HG03039 (cell line): Measurements from ENCODE around the gene COX19.
"Not testable (repeated sequence)": the region's sequence is repeated elsewhere in the genome, so short reads cannot be mapped to it uniquely, and the experiment has no call there.

ENCODE experiments used
- ATAC-seq: cut with Tn5 transposase; IDR thresholded peaks from one replicate; pipeline ENCODE4 v1.9.1; 2021; ENCODE audit warnings: mild to moderate bottlenecking, moderate library complexity; ENCODE audit not compliant: unreplicated experiment

Gene COX19

DNA sequence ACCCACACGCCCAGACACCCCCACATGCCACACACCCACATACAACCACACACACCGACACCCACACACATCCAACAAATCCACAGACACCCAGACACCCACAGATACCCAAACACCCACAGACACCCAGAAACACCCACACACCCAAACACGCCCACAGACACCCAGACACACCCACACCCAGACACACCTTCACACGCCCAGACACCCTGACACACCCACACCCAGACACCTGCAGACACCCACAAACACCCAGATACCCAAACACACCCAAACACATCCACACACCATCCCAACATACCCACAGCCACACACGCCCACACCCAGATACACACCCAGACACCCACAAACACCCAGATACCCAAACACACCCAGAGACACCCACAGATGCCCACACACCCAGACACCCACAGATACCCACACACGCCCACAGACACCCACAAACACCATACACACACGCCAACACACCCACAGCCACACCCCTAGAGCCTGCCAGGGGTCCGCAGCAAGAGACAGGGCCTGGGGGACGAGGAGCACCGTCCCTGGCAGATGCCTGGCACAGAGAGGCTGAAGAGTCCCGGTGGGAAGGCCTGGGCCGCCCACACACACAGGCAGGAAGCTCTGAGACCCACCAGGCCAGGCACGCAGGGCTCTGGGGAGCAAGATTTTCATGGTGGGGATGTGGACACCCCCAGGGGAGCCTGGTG, 36.1 kb upstream of the COX19 start:
- ATAC-seq: no peak

DNA sequence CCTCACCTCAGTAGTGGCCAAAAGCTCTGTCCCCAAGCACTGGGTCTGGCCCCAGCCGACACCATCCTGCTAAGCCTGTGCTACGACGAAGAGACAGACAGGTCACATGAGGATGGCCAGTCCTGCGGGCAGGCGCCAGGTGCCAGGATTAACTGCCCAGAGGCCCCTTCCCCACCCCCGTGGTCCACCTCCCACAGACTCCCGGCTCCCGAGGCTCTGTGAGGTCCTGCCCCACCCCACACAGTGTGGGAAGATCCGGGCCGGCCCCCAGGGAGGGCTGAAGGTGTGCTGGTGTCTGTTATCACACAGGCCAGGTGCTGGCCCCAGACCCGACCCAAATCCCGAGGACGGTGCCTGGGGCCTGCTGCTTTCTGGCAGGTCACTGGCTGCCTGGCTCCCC, 34.9 kb upstream of the COX19 start:
- no peak for ATAC-seq

DNA sequence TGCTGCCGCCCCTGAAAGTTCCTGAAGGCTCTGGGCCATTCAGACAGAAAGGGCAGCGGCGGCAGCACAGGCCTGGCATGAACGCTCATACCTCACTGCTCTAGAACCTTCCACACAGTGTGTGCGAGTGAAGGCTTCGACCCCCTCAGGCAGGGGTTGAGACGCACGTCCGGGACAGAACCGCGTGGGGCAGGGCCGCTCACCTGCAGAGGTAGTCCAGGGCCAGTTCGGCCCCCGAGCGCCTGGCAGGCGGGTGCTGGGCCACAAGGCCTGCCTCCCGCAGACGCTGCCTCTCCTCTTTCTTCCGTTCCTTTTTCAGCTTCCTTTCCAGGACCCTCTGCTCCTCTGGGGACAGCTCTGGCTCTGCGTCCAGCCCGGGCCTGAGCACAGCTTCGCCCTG, 34.4 kb upstream of the COX19 start:
- no peak for ATAC-seq

DNA sequence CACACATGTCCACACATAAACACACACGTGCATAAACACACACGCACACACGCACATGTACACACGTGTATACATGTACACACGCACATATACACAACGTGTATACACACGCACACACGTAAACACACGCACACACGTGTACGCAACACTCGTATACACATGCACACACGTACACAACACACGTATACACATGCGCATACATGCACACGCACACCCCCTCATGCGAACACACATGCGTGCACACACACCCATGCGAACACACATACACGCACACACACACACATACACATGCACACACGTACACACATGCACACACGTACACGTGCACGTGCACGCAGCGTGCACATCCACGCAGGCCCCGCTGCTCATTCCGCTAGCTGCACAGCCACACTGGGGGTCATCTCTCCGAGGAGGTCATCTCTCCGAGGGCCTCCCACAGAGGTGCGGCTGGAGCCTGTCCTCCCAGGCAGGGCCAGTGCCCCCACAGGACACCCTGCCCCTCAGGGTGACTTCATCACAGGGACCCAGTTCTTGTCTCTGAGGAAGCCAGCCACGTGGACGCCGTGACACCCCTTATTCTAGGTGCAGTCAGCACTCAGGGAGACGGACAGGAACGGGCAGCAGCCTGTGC, 33.5 kb upstream of the COX19 start:
- no peak for ATAC-seq

DNA sequence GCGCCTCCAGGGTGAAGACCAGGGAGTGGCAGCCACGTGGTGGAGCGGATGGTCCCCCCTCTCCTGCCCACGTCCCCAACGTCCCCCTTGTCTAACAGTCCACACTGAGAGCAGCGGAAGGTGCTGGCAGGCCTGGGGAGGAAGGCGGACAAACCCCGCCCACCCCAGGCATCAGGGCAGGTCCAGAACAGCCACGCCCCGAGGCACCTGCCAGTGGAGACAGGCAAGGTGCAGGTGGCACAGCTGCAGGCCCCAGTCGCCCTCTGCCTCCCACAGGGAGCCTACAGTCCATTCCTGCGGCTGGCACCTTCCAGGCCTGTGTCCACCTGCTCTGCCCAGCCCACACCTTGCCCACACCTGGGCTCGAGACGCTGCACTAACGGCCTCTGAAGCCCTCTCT, 32.6 kb upstream of the COX19 start:
- no peak for ATAC-seq

DNA sequence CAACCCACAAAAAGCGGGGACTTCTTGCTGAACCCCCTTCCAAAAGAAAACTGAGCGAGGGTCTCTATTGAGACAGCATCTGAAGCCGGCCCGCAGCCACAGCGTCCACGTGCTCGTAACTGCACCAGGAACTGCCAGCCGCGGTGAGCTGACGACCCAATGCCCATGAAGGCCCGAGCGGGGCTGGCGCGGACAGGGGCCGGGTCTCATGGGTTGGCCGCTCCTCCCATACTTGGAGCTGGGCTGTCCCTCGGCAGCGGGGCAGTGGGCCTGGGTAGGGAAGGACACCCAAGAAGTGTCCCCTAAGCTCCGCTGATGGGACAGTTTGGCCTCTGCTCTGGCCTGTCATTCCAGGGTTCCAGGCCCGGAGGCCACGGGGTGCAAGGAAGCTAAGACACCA, 30.0 kb upstream of the COX19 start:
- ATAC-seq: no peak

DNA sequence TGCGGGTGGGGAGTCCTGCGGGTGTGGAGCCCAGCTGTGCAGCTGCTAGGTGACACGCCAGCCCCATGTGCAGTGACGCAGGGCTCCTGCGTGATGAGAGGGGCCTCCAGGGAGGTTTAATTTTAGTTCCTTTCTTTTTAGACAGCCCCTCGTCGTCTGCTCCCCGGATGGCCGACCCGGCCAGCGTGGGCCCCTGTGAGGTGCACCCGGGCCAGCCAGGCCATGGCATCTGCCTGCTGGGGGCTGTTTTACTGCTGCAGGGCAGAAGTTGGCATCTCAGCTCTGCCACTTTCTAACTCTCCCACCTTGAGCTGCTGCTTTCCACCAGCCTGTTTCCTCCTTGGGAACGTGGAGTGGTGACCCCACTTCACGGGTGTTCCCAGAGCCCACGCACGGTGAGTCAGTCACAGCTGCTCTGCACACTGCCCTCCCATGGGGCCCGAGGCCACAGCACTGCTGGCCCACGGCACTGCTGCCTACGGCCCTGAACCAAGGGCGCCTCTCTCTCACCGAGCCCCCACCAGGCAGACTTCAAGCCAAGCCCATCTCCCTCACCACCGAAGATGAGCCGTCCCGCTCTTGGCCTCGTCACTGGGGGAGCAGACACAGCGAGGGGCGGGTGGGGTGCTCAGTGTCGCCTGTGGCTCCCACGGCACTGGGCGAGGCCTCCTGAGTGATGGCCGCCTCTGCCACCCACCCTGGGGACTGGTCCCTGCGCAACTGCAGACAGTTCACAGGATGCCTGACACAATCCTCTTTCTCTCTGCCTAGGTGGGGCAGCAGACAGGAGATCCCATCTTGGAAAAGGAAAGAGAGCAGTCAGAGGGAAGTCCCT, 28.9 kb upstream of the COX19 start:
- ATAC-seq: no peak

DNA sequence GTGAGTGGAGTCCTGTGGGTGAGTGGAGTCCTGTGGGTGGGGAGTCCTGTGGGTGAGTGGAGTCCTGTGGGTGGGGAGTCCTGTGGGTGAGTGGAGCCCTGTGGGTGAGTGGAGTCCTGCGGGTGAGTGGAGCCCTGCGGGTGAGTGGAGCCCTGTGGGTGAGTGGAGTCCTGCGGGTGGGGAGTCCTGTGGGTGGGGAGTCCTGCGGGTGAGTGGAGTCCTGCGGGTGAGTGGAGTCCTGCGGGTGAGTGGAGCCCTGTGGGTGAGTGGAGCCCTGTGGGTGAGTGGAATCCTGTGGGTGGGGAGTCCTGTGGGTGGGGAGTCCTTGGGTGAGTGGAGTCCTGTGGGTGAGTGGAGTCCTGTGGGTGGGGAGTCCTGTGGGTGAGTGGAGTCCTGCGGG, 27.1 kb upstream of the COX19 start:
- not testable (repeated sequence) for ATAC-seq

DNA sequence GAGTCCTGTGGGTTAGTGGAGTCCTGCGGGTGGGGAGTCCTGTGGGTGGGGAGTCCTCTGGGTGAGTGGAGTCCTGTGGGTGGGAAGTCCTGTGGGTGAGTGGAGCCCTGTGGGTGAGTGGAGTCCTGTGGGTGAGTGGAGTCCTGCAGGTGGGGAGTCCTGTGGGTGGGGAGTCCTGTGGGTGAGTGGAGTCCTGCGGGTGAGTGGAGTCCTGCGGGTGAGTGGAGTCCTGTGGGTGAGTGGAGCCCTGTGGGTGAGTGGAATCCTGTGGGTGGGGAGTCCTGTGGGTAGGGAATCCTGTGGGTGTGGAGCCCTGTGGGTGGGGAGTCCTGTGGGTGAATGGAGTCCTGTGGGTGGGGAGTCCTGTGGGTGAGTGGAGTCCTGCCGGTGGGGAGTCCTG, 26.7 kb upstream of the COX19 start:
- ATAC-seq: not testable (repeated sequence)

DNA sequence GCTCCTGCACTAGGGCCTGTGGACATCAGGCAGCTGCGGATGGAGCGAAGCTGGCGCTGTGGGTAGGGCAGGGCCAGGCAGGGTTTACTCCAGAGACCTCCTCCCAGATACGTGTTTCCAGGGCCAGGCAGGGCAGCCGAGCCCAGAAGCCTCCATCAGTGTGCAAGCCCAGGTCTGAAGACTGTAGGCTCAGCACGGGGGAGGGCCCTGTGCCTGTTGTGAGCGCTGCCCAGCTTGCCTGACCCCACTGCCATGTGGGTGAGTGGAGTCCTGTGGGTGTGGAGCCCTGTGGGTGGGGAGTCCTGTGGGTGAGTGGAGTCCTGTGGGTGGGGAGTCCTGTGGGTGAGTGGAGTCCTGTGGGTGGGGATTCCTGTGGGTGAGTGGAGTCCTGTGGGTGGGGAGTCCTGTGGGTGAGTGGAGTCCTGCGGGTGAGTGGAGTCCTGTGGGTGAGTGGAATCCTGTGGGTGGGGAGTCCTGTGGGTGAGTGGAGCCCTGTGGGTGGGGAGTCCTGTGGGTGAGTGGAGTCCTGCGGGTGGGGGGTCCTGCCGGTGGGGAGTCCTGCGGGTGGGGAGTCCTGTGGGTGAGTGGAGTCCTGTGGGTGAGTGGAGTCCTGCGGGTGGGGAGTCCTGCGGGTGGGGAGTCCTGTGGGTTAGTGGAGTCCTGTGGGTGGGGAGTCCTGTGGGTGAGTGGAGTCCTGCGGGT, 25.9 kb upstream of the COX19 start:
- ATAC-seq: not testable (repeated sequence)

DNA sequence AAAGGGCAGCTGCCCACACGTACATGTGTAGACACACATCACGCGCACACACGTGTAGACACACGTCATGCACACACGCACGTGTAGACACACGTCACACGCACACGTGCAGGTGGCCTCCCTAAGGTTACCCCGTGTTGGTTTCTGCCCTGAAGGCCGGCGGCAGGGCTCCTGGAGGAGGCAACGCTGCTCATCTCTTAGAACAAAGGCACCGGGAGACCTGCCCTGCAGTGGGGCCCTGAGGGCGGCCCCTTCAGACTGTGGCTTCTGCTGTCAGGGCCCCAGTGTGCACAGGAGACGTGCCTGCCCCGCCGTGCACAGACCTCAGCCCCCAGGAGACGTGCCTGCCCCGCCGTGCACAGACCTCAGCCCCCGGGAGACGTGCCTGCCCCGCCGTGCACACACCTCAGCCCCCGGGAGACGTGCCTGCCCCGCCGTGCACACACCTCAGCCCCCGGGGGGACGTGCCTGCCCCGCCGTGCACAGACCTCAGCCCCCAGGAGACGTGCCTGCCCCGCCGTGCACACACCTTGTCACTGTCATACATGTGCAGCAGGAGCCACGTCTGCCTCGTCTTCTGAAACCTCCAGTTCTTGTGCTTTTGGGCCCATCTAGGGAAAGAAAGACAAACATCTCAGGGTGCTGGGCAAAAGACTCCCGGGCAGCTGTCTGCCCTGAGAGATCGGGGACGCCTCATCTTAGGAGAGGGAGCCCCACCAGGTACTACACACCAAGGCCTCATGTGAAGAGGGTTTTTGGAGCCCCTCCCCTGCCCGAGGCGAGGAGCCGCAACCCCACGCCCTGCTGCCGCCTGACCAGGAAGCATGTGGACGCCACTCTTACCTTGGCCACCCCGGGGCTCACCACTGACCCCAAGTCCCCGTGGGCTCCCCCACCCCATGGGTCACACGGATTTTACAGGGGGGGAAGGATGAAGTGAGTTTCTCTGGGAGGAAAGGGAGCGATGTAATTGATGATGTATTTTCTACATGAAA, 24.9 kb upstream of the COX19 start:
- ATAC-seq: no peak

DNA sequence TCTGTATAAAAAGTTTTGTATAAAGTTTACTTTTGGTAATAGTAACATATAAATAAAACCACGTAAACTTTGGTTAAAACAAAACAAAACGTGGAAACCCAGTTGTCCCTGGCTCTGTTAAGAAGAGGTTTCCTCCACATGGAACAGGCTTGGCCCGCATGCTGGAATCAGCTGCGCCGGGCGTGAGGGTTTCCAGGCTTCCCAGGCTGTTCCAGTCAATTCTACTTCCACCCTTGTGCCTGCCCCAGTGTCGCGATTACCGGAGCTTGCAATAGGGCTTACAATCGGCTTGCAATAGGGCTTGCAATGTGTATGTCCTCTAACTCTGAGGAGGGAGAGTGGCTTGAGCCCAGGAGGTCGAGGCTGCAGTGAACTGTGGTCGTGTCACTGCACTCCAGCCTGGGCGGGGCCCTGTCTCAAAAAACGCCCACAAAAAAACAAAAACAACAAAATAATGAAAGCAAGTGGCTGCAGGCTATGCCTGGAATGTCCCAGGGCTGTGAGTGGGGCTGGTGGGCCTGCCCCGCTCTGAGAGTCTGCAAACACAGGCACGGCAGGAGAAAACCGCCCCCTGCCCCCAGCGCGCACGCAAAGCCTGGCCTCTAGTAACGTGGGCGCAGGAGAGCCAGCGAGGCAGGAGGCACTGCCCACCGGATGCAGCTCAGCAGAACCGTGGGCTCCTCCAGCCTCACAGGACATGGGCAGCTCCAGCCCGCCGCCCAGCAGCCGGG, 24.0 kb upstream of the COX19 start:
- ATAC-seq: no peak

DNA sequence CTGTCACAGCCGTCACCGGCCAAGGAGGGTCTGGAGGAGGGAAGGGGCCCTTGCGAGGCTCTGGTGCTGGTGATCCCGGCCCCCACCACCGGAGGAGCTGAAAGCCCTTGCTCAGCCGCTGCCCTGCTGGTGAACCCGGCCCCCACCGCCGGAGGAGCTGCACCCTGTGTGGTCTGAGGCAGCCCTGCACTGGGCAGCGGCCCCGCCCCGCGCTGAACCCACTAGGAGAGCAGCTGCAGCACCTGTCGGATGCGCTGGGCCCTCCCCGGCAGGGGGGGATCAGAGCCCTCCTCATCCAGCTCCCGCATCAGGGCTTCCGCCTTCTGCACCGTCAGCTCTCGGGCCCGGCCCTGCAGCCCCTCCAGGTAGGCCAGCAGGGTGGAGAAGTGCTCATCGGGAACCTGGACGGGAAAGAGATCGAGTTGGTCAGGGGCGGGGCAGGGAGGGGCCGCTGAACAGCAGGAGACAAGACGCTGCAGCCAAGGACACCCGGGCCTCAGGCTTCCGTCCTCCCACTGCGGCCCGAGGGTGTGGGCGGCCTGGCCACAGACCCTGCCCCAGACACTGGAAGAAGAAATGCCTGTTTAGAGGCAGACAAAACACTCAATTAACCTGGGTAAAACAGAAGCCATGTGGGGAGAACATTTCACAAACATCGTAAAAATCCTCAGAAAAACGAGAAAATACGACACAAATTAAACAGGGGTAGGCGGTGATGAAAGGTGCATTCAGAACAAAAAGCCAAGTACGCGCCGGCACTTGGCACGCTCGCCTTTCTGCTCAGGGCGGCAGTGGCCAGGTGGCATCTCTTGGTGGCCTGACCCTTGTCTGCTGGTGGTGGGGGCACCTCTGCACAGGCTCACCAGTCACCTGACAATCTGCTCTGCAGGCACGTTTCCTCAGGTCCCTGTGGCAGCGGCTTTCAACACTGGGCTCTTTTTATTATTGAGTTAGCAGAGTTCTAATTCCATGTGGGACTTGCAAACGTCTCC, 22.4 kb upstream of the COX19 start:
- ATAC-seq: no peak

DNA sequence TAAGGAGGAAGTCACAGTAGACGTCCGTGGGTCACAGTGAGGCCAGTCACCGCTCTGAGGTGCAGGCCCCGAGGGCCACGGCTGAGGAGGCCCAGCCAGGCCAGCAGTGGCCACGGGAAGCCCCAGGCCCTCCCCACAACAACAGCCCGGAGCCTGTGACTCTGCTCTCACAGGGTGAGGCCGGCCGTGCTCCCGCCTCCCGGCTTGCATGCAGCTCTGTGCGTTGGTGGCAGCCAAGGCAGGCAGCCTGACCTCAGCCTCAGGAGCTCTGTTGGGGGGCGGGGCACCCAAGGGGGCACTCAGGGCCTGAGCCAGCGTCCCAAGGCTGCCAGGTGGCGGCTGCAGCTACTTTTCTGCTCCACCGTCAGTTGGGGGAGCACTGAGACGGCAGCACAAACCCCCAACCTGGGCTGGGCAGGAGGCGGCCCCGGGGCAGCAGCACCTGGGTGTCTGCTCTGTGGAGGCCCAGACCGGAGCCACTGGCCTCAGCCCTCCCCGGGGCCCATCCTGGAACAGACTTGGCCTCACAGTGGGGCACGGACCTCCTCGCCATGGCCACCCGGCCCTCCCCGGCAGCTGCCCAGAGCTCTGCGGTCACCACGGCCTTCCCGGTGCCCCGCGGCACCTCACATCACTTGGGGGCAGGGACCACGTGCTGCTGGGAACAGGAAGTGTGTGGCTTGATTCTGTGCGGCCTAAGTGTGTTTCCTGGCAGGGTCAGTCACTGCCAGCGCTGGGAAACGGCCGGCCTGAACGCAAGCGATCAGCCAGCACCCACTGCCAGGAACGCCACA, 20.9 kb upstream of the COX19 start:
- ATAC-seq: no peak

DNA sequence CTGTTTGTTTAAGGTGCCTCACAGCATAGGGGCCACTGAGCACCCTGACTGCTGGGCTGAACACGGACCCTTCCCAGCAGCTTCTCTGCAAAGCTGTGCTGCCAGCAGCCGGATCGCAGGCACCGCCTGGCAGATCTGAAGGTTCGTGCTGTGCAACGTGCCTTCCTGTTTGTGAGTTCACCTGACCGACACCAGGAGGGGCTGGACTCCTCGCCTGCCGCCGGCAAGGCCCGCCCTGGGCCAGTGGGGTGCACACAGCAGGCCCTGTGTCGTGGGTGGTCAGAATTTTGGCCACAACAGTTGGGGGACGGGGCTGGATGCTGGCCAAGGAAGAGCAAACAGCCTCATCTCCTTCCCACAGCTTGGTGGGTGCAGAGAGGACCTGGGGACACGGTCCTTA, 20.2 kb upstream of the COX19 start:
- ATAC-seq: no peak

DNA sequence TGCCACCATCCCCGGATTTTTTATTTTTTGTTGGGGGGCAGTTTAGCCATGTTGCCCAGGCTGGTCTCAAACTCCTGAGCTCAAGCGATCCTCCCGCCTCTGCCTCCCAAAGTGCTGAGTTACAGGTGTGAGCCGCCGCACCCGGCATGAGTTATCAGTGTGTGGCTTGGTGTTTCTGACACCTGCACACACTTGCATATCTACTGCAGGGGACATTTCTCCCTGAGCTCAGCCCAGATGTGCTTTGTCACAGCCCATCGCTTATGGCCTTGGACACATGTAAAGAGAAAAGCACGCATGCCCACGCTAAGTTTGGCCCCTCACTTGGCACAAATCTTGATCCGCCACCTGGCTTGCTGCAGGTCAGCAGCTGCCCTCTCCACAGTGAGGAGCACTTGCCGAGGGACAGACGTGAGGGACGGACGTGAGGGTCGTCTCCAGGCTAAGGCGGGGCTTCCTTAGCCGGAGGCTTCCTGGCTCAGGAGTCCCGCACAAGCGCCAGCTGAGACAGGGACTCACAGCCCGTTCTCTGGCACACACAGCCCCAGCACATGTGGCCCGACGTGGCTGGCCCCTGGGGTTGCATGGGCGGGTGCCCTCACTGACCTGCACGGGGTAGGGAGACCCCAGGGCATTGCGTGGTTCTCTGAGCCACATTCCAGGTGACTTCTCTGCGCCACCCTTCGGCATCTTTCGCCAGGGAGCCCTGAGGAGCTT, 19.4 kb upstream of the COX19 start:
- no peak for ATAC-seq
